GM21576 (cell line): ENCODE results near the gene KLF1.
"Not testable (repeated sequence)": the region's sequence is repeated elsewhere in the genome, so short reads cannot be mapped to it uniquely, and the experiment has no call there.

Experiments used
- ATAC-seq: cut with Tn5 transposase; IDR thresholded peaks from one replicate; pipeline ENCODE4 v1.9.1; 2021; ENCODE audit warnings: mild to moderate bottlenecking, moderate library complexity; ENCODE audit not compliant: unreplicated experiment

The KLF1 gene

DNA sequence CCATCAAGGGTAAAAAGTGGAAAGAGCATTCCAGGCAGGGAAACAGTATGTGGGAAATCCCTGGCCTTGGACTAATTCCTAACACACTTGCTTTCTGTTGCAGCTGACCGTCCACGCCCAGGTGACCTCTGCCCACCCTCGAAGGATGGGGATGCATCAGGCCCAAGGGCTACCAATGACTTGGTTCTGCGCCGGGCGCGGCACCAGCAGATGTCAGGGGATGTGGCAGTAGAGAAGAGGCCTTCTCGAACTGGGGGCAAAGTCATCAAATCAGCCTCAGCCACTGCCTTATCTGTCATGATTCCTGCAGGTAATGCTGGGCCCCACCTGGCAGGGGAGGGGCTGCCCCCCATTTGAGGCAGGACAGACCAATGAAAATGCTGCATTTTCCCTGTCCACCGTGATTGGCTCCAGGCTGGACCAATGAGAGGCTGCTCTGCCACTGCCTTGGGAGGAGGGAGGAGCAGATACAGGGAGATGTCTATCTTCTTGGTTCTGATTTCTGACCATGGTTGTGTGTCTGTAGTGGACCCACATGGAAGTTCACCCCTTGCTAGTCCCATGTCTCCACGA is 18.4 kb downstream of the KLF1 start:
- no peak for ATAC-seq

DNA sequence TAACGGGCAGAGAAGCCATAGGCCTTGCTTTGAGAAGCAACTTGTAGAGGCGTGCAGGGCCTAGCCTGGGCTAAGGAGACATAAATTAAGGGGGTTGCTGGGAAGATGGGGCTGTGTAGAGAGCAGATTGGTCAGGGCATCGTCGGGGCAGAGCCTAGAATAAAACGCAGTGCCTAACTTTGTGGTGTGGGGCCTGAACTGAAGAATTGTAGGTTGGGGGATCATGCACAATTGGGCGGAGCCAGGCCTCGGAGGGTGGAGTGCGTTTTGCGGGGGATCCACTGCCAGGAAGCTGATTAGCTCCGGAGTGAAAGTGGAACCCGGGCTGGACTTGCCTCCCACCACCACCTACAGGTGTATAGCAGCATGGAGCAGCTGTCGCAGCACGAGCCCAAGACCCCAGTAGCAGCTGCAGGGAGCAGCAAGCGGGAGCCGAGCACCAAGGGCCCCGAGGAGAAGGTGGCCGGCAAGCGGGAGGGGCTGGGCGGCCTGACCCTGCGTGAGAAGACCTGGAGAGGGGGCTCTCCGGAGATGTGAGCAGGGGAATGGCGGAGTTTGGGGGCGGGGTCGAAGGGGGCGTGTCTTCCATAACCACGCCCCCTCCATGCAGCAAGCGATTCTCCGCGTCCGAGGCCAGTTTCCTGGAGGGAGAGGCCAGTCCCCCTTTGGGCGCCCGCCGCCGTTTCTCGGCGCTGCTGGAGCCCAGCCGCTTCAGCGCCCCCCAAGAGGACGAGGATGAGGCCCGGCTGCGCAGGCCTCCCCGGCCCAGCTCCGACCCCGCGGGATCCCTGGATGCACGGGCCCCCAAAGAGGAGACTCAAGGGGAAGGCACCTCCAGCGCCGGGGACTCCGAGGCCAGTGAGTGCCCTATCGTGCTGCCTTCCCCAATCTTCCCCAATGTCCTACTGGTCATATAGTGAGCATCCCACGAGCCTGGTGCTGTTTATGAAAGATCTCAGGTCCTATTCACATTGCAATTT is 19.6 kb downstream of the KLF1 start:
- no peak for ATAC-seq

DNA sequence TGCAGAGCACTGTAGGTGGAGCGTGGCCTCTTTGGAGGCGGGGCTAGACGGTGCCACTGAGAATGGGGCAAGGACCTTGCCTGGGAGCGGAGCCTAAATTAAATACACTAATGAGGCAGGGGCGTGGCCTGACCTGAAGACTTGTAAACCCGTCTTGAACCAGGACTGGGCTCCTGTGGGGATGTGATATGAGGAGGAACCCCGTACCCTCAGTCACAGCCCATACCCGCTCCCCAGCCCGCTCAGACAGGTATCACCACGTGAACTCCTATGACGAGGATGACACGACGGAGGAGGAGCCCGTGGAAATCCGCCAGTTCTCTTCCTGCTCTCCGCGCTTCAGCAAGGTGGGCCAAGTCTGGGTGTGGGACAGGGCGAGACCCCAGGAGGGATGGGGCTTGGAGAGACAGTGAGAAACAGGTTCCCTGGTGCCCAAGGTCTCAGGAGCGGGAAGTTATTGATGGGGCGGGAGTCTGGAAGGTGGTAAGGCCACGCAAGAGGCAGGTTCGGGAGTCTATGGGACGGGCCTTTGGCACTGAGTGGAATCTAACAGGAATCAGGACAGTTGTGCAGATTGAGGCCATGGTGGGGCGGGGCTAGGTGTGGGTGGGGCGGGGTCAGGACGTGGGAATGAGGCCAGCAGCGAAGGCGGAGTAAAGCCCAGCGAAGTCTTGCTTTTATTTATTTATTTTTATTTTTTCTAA is 20.4 kb downstream of the KLF1 start:
- ATAC-seq, result no peak

DNA sequence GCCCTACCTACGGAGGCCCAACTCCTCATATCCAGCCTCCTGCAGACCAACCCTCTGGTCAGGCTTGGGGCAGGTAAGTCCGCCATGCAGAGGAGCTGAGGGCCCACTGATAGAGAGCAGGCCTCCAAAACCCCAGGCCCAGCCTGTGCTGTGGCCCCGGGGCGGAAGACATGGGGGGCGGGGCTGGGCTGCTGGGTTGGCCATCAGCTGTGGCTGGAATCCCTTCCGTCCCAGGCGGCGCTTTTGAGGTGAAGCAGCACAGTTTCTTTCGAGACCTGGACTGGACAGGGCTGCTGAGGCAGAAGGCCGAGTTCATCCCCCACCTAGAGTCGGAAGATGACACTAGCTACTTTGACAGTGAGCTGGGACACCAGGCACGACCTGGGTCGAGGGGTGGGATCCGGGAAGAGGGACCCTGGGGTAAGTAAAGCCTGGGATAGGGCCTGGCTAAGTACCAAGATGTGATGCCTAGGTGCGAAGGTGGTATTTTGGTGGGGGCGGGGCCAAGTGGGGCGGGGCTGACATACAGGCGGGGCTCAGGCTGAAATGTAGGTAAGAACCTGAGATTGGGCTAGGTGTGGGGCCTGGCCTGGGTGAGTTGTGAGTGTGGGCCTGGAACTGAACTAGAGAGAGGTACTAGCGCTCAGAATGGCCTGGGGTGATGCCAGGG is 21.1 kb downstream of the KLF1 start:
- no peak for ATAC-seq

- ATAC-seq, result no peak
These were observed 22.0 kb downstream of the KLF1 start for GRCh38 chr19:12864721-12865715.

- ATAC-seq, result no peak
These were observed 22.9 kb downstream of the KLF1 start for GRCh38 chr19:12864143-12864542.

- ATAC-seq, result no peak
These were observed 27.5 kb downstream of the KLF1 start for GRCh38 chr19:12859546-12859945.

GRCh38 chr19:12858041-12858928 is 28.7 kb downstream of the KLF1 start:
- ATAC-seq, result no peak

DNA sequence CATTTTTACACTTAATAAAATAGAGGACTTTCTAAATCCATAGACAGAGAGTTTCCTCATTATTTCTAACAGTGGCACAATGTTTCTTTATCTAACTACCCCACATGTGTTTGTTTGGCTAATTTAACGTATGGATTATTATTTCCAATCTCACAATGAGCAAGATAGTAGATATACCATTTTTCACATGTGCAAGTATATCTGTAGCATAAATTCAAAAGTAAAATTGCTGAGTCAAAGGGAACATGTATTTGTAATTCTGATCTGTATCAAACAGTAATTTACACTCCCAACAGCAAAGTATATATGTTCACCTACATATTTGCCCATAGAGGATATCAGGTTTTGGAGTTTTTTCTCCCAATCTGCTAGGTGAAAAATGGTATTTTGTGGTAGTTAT is 30.3 kb downstream of the KLF1 start:
- ATAC-seq, result no peak

GRCh38 chr19:12847159-12848139 is 39.6 kb downstream of the KLF1 start:
- peak; percentile 58 for ATAC-seq

- not testable (repeated sequence) for ATAC-seq
These were observed 40.4 kb downstream of the KLF1 start for GRCh38 chr19:12846613-12847012.

- ATAC-seq, result no peak
These were observed 42.8 kb downstream of the KLF1 start for GRCh38 chr19:12843999-12844732.

- ATAC-seq, result no peak
These were observed 43.7 kb downstream of the KLF1 start for GRCh38 chr19:12843328-12843727.

DNA sequence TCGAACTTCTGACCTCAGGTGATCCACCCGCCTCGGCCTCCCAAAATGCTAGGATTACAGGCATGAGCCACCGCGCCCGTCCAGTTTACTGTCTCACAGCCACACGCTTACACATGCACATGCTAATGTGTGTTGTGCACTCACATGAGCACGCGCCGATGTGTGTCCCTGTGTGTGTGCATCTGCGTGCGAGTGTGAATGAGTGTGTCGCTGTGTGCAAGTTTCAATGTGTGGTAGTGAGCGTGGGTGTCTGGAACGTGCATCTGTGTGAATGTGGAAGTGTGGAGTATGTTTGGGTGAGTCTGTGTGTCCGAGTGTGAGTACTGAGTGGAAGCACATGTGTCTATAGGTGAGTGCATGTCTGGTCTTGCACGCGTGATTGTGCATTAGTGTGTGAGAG is 44.5 kb downstream of the KLF1 start:
- no peak for ATAC-seq

- ATAC-seq, result no peak
These were observed 45.9 kb downstream of the KLF1 start for GRCh38 chr19:12841094-12841493.

DNA sequence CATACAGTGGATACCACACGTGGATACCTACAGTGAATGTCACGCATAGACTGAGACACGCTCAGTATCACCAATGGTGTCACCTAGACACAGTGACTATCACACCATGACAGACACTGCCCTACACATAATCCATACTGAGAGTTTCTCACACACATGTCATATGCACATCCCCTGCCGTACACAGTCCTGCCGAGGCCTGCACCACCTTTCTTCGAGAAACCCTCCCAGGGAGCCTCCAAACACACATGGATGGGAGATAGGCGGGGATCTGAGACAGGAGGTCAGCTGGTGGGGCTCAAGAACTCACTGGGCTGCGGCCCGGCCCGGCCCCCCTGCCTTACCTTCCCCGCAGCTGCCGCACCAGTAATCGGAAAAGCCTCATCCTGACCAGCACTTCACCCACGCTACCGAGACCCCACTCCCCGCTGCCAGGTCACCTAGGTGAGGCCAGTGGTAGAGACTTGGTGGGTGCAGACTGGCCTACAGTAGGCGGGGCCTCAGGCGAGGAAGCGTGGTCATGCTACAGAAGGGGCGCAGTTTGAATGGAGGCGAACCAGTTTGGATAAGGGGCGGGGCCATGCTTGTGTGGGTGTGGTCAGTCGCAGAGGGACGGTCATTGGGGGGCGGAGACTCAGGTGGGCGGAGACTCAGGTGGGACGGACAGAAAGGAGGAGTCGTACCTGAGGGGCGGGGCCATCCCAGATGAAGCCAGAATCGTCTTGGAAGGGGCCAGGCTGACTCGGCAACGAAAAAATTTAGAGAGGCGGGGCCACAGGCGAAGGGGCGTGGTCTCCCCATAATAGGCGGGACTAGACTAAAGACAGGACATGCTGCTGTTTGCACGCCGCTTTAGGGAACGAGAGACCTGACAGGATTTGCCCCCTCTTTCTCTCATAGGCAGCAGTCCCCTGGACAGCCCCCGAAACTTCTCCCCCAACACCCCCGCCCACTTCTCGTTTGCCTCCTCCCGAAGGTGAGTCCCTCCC is 46.6 kb downstream of the KLF1 start:
- no peak for ATAC-seq
